Left ventricle myocardium inferior (tissue), 1 donor: Measurements from ENCODE around the gene PXYLP1. TPM values are rescaled to one million over a fixed set of nuclear protein-coding genes. Genes with fewer than 3 reads are reported as not detected.

ENCODE experiments used
- DNase-seq: peaks from one replicate; pipeline ENCODE4 v3.0.0-alpha.2; 2020
- H3K27ac ChIP-seq: fragments of 200-600 bp; replicated peaks from 2 replicates; pipeline ENCODE4 v1.8.0; 2021
- H3K27me3 ChIP-seq: fragments of 200-600 bp; 2 replicates; pipeline ENCODE4 v1.8.0; 2021; ENCODE audit warnings: low read depth
- H3K36me3 ChIP-seq: fragments of 200-600 bp; 2 replicates; pipeline ENCODE4 v1.8.0; 2021
- H3K4me1 ChIP-seq: fragments of 200-600 bp; 2 replicates; pipeline ENCODE4 v1.8.0; 2021
- H3K4me3 ChIP-seq: fragments of 200-600 bp; 2 replicates; pipeline ENCODE4 v1.8.0; 2021; ENCODE audit warnings: mild to moderate bottlenecking, moderate library complexity
- H3K9me3 ChIP-seq: fragments of 200-600 bp; replicated peaks from 2 replicates; pipeline ENCODE4 v1.8.0; 2021
- intact Hi-C: fragments of 100-400 bp; cut with micrococcal nuclease; formaldehyde crosslinking; loops from one replicate; pipeline ENCODE4 v1.11.0; 2022
- total RNA-seq: library from RNA; stranded (reverse); fragmentation: NEBNext Ultra II Directional; extraction: Animal tissue kit (Norgen Biotek cat#: 25700); gene quantifications from one replicate; pipeline ENCODE4 v1.2.1, GENCODE V29; 2021
- TF ChIP-seq, protein P1 (sequence below): fragments of 200-600 bp; IDR thresholded peaks from 2 replicates; pipeline ENCODE4 v1.8.0; 2021; ENCODE audit warnings: antibody characterized with exemption, mild to moderate bottlenecking, borderline replicate concordance
- donor health status: DM: no; HTN: yes; CAD: no; lungs with severe emphysema.

PXYLP1 gene
- total RNA-seq, 1 donor from 2014 or later, result 25.6 TPM

- H3K9me3 ChIP-seq, result no peaks in the 10 kb centered on the region
- DNase-seq, result no peak
- H3K4me1 ChIP-seq, result peaks cover 27% of the 10 kb centered on the region
- no peak overlapping the region for H3K27ac ChIP-seq
- TF ChIP-seq, protein P1, sequence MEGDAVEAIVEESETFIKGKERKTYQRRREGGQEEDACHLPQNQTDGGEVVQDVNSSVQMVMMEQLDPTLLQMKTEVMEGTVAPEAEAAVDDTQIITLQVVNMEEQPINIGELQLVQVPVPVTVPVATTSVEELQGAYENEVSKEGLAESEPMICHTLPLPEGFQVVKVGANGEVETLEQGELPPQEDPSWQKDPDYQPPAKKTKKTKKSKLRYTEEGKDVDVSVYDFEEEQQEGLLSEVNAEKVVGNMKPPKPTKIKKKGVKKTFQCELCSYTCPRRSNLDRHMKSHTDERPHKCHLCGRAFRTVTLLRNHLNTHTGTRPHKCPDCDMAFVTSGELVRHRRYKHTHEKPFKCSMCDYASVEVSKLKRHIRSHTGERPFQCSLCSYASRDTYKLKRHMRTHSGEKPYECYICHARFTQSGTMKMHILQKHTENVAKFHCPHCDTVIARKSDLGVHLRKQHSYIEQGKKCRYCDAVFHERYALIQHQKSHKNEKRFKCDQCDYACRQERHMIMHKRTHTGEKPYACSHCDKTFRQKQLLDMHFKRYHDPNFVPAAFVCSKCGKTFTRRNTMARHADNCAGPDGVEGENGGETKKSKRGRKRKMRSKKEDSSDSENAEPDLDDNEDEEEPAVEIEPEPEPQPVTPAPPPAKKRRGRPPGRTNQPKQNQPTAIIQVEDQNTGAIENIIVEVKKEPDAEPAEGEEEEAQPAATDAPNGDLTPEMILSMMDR, result no peak
- H3K4me3 ChIP-seq, result no peak overlapping the region
- peaks cover 3% of the 10 kb centered on the region for H3K36me3 ChIP-seq
- intact Hi-C loops, result no loop called here
- H3K27me3 ChIP-seq, result no peaks in the 10 kb centered on the region
Observed at GRCh38 chr3:141255137-141255845, 23.7 kb downstream of the PXYLP1 start.

- intact Hi-C loops, result no loop called here
- TF ChIP-seq, protein P1, result peak; percentile 44
- H3K36me3 ChIP-seq, result peaks cover 9% of the 10 kb centered on the region
- DNase-seq, result no peak
- peaks cover 22% of the 10 kb centered on the region for H3K4me1 ChIP-seq
- H3K27me3 ChIP-seq, result no peaks in the 10 kb centered on the region
- no peak overlapping the region for H3K27ac ChIP-seq
- no peak overlapping the region for H3K4me3 ChIP-seq
- no peaks in the 10 kb centered on the region for H3K9me3 ChIP-seq
Observed at GRCh38 chr3:141255846-141256261, 24.2 kb downstream of the PXYLP1 start.

- Histone ChIP-seq H3K27ac (no peak overlapping the region), H3K36me3 (peaks cover 18% of the 10 kb centered on the region), H3K27me3 (no peaks in the 10 kb centered on the region), H3K9me3 (no peaks in the 10 kb centered on the region), H3K4me3 (no peak overlapping the region), H3K4me1 (peaks cover 15% of the 10 kb centered on the region)
- DNase-seq, result no peak
- intact Hi-C loops, result no loop called here
- TF ChIP-seq, protein P1, result no peak
Observed at GRCh38 chr3:141256820-141257219, 25.2 kb downstream of the PXYLP1 start.

GRCh38 chr3:141257961-141258360 is 26.3 kb downstream of the PXYLP1 start:
- H3K4me1 ChIP-seq, result peaks cover 15% of the 10 kb centered on the region
- H3K27ac ChIP-seq, result no peak overlapping the region
- TF ChIP-seq, protein P1, result no peak
- no peak for DNase-seq
- intact Hi-C loops, result no loop called here
- no peak overlapping the region for H3K4me3 ChIP-seq
- H3K27me3 ChIP-seq, result no peaks in the 10 kb centered on the region
- H3K36me3 ChIP-seq, result peaks cover 24% of the 10 kb centered on the region
- H3K9me3 ChIP-seq, result no peaks in the 10 kb centered on the region

GRCh38 chr3:141258973-141259372 is 27.3 kb downstream of the PXYLP1 start:
- H3K9me3 ChIP-seq, result no peaks in the 10 kb centered on the region
- intact Hi-C loops, result no loop called here
- H3K4me3 ChIP-seq, result no peak overlapping the region
- TF ChIP-seq, protein P1, result no peak
- no peak for DNase-seq
- H3K27me3 ChIP-seq, result no peaks in the 10 kb centered on the region
- no peak overlapping the region for H3K27ac ChIP-seq
- peaks cover 15% of the 10 kb centered on the region for H3K4me1 ChIP-seq
- H3K36me3 ChIP-seq, result peaks cover 24% of the 10 kb centered on the region
